GM13977 (cell line): ENCODE results near the gene DCUN1D3.
"Not testable (repeated sequence)": the region's sequence is repeated elsewhere in the genome, so short reads cannot be mapped to it uniquely, and the experiment has no call there.

Source experiments
- DNase-seq: peaks from one replicate; pipeline ENCODE4 v3.0.0; 2012; ENCODE audit warnings: low spot score
- in situ Hi-C: fragments of 300-500 bp; cut with MboI; formaldehyde crosslinking; loops from one replicate; pipeline ENCODE4 v1.12.0; 2022; ENCODE audit warnings: low sequenced_read_pairs, low pct_unique_long_range_greater_than_20kb, mixed read lengths, inconsistent platforms; ENCODE audit not compliant: unreplicated experiment
- TF ChIP-seq, protein P1 (sequence below): IDR thresholded peaks from 2 replicates; pipeline ENCODE4 v1.5.1; 2012; ENCODE audit warnings: mild to moderate bottlenecking, control low read depth; ENCODE audit not compliant: insufficient read depth; ENCODE audit errors: extremely low read depth, missing control alignments

DCUN1D3 gene

DNA sequence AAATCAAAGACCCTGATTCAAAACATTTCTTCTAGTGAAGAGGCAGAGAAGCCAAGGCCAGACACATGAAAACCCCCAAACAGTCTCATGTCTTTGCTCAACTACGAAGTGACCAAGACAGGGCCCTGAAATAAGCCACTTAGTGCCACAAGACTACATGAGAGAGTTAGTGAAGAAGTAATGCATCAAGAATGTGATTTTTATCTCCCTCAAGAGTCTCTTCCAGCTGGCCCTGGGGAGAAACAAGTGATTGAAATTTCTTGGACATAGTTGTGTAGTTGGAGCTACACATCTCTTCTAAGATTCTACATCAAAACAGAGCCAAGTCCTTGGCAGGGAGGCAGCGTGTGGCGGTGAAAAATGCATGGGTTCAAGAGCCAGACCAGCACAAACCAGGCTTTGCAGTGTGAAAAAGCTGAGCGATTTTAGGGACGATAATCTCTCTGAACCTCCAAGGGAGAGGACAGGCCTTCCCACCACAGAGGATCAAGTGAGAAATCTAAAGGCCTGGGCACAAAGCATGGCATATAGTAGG lies 31.0 kb upstream of the DCUN1D3 start:
- in situ Hi-C loops = no loop called here
- TF ChIP-seq, protein P1, sequence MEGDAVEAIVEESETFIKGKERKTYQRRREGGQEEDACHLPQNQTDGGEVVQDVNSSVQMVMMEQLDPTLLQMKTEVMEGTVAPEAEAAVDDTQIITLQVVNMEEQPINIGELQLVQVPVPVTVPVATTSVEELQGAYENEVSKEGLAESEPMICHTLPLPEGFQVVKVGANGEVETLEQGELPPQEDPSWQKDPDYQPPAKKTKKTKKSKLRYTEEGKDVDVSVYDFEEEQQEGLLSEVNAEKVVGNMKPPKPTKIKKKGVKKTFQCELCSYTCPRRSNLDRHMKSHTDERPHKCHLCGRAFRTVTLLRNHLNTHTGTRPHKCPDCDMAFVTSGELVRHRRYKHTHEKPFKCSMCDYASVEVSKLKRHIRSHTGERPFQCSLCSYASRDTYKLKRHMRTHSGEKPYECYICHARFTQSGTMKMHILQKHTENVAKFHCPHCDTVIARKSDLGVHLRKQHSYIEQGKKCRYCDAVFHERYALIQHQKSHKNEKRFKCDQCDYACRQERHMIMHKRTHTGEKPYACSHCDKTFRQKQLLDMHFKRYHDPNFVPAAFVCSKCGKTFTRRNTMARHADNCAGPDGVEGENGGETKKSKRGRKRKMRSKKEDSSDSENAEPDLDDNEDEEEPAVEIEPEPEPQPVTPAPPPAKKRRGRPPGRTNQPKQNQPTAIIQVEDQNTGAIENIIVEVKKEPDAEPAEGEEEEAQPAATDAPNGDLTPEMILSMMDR = no peak
- DNase-seq = no peak

DNA sequence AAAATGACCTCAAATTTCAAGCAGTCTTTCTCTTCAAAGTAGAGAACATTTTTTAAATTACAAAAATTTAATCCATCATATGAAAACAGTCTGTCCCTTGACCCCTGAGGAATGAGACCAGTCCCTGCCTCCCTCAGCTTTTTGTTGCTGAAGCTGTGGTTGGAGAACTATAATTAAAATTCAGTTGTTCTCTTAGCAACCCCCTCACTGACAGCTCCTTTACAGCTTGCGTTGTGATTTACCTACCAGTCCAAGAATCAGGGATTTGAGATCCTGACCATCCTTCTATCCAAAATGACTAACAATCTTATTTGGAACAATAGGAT lies 30.2 kb upstream of the DCUN1D3 start:
- TF ChIP-seq, protein P1 = no peak
- in situ Hi-C loops = no loop called here
- no peak for DNase-seq

- in situ Hi-C loops = not testable (repeated sequence)
- DNase-seq = peak; percentile 30
Measured at GRCh38 chr16:20929676-20930364, 29.7 kb upstream of the DCUN1D3 start.

GRCh38 chr16:20928774-20929411 lies 28.7 kb upstream of the DCUN1D3 start:
- in situ Hi-C loops = no loop called here
- TF ChIP-seq, protein P1 = no peak
- peak; percentile 32 for DNase-seq

GRCh38 chr16:20925751-20926150 lies 25.6 kb upstream of the DCUN1D3 start:
- TF ChIP-seq, protein P1 = no peak
- DNase-seq = no peak
- in situ Hi-C loops = no loop called here

- in situ Hi-C loops = no loop called here
- no peak for DNase-seq
- TF ChIP-seq, protein P1 = no peak
Measured at GRCh38 chr16:20923876-20924275, 23.7 kb upstream of the DCUN1D3 start.

DNA sequence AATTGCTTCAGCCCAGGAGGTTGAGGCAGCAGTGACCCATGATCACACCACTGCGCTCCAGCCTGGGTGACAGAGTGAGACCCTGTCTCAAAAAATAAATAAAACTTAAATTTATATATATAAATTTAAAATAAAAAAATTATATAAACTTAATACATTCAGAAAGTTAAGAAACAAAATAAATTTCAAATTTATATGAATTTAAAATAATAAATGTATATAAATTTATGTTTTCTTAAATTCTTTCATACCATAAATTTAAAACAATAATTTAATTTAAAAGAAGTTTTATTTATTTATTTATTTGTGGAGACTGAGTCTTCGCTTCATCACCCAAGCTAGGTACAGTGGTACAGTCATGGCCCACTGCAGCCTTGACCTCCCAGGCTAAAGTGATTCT lies 20.6 kb upstream of the DCUN1D3 start:
- no peak for DNase-seq
- TF ChIP-seq, protein P1 = no peak
- in situ Hi-C loops = no loop called here
